Measurements from ENCODE around the gene XCL1.

XCL1 gene

GRCh38 chr1:168606096-168606495, 29.7 kb downstream of the XCL1 start:
- DNase-seq (ENCODE audit: low read depth): no peak

GRCh38 chr1:168607872-168608428, 31.5 kb downstream of the XCL1 start:
- DNase-seq (ENCODE audit: low read depth): no peak

- DNase-seq (ENCODE audit: low read depth): peak; percentile 54
Observed at GRCh38 chr1:168608796-168609715, 32.7 kb downstream of the XCL1 start.

GRCh38 chr1:168609741-168610510, 33.5 kb downstream of the XCL1 start:
- no peak for DNase-seq (ENCODE audit: low read depth)

- DNase-seq (ENCODE audit: low read depth): no peak
Observed at GRCh38 chr1:168613038-168613451, 36.6 kb downstream of the XCL1 start.

GRCh38 chr1:168613691-168614231, 37.4 kb downstream of the XCL1 start:
- DNase-seq (ENCODE audit: low read depth): no peak

DNA sequence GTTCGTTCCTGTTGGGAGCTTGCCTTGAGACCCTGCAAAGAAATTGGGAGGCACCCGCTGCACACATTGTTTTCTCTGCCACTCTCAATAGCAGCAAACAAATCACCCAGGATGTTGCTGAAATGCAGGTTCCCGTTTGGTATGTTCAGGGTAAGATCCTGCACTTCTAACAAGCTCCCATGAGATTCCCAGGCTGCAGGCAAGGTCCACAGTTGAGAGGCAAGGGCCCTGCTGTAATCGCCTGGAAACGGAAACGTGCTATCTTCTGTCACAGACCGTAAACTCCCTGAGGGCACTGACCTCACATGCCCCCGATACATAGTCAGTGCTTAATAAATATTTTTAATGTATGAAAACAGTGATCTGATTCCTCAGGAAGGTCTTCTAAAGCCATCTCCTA, 37.8 kb downstream of the XCL1 start:
- no peak for DNase-seq (ENCODE audit: low read depth)

- DNase-seq (ENCODE audit: low read depth): no peak
Observed at GRCh38 chr1:168615965-168616364, 39.6 kb downstream of the XCL1 start.

GRCh38 chr1:168617974-168618750, 41.8 kb downstream of the XCL1 start:
- DNase-seq (ENCODE audit: low read depth): no peak

- no peak for DNase-seq (ENCODE audit: low read depth)
Observed at GRCh38 chr1:168618886-168619285, 42.5 kb downstream of the XCL1 start.

- peak; percentile 32 for DNase-seq (ENCODE audit: low read depth)
Observed at GRCh38 chr1:168621356-168621755, 45.0 kb downstream of the XCL1 start.

GRCh38 chr1:168623003-168623828, 46.8 kb downstream of the XCL1 start:
- peak; percentile 49 for DNase-seq (ENCODE audit: low read depth)

DNA sequence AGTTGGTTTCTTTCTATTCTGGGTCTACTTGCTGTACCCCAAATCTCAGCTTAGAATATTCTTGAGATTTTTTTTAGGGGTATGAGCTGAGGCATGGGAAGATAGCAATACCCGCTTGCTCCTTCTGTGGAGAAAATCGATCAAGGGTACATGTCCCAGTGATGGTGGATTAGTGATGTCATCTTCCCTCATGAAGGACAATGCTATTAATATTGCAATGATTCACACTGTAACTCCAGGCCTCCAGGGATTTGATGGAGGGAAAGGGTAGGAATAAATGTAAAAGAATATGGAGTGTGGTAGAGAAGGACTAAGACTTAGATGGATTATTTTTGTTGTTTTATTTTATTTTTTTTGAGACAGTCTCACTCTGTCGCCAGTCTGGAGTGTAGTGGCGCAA, 47.4 kb downstream of the XCL1 start:
- DNase-seq (ENCODE audit: low read depth): no peak

- DNase-seq (ENCODE audit: low read depth): no peak
Observed at GRCh38 chr1:168626326-168626725, 49.9 kb downstream of the XCL1 start.

DNA sequence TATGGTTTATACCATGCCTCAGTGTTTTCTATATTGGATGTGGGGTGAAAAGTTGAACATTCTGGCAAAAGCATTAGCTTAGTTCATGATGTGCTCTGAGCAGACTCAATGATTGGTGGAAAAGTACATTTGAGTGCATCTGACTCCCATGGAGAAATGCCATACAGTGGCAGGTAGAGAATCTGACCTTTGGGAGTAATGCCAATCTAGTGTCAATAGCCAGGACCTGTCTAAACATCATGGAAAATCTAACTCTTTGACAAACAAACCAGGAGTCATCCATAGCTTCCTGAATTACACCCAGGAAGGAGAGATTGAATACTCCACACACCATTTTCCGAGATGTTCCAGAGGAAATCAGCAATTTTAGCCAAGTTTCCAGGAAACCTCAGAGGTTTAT, 51.0 kb downstream of the XCL1 start:
- DNase-seq (ENCODE audit: low read depth): no peak

DNA sequence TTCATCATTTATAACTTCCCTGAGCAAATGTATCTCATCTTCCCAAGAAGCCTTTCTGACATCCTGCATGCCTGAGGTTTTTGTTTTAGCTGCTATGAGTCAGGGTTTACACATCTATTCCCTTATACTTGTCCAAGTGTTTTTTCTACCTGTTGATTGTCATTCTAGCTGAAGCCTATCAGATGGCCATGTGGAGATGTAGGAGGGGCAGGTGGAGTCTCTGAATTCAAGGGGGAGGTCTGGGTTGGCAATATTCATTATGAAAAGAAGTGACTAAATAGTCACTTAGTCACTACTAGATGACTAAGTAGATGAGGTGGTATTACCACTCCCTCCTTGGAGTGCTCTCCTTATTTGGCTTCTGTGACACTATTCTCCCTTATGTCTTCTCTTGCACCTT, 52.4 kb downstream of the XCL1 start:
- DNase-seq (ENCODE audit: low read depth): peak; percentile 65

DNA sequence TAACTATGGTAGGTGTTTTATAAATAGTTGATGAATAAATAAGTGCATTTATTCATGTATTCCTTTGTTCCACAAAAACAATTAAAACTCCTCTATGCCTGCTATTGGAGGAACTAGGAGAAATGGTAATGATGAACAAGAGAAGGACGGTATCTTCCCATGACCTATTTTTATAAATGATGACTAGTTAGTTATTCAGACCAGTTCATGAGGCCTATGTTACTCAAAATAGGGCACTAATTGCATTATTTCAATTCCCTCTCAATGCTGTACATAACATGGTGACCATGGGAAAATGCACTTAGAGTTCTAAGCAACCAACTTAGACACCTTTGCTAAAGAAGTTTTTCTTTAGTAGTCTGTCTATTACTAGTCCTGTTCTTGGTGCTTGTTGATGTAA, 53.1 kb downstream of the XCL1 start:
- DNase-seq (ENCODE audit: low read depth): no peak
